Upper lobe of left lung (tissue), 6 donors: ENCODE results near the gene ADGRD2. TPM values are rescaled to one million over a fixed set of nuclear protein-coding genes. Genes with fewer than 3 reads are reported as not detected.

Experiments
- ATAC-seq, 2 donors: fragments of 200-7000 bp; cut with Tn5 transposase; one replicate each; pipeline ENCODE4 v1.9.1; 2022; ENCODE audit warnings: mild to moderate bottlenecking in 2 of 2, moderate library complexity in 2 of 2; ENCODE audit not compliant: low FRiP score in 2 of 2
- DNase-seq, 2 donors: peaks; one replicate each; pipeline ENCODE4 v3.0.0-alpha.2; 2019 to 2020
- H3K27ac ChIP-seq, 4 donors: fragments of 200-600 bp; sonication (generic); one replicate each; pipeline ENCODE4 v1.5.1; 2016 to 2019
- H3K27me3 ChIP-seq, 4 donors: fragments of 200-600 bp; sonication (generic); one replicate each; pipeline ENCODE4 v1.5.1; 2017 to 2019
- H3K36me3 ChIP-seq, 4 donors: fragments of 200-600 bp; sonication (generic); one replicate each; pipeline ENCODE4 v1.5.1; 2016 to 2019
- H3K4me1 ChIP-seq, 4 donors: fragments of 200-600 bp; sonication (generic); one replicate each; pipeline ENCODE4 v1.5.1; 2018 to 2019
- H3K4me3 ChIP-seq, 4 donors: fragments of 200-600 bp; sonication (generic); one replicate each; pipeline ENCODE4 v1.5.1; 2017 to 2019; ENCODE audit warnings: mild to moderate bottlenecking in 2 of 4, moderate library complexity in 1 of 4
- H3K9me3 ChIP-seq, 4 donors: fragments of 200-600 bp; sonication (generic); one replicate each; pipeline ENCODE4 v1.5.1; 2018 to 2019
- EP300 ChIP-seq, 4 donors: sonication (generic); formaldehyde crosslinking; IDR thresholded peaks; one replicate each; pipeline ENCODE4 v1.5.1; 2017; ENCODE audit warnings: antibody characterized with exemption in 4 of 4, control low read depth in 2 of 4
- POLR2A ChIP-seq, 4 donors: fragments of 450-650 bp; IDR thresholded peaks; one replicate each; pipeline ENCODE4 v1.5.1; 2016 to 2017; ENCODE audit warnings: antibody characterized with exemption in 4 of 4, mild to moderate bottlenecking in 2 of 4
- POLR2AphosphoS5 ChIP-seq, 2 donors: sonication (generic); formaldehyde crosslinking; IDR thresholded peaks; one replicate each; pipeline ENCODE4 v1.5.1; 2017; ENCODE audit warnings: antibody characterized with exemption in 2 of 2
- WGBS, 2 donors: methylation state at CpG; one replicate each; pipeline ENCODE4 v1.1.5; 2017 to 2018; 5-methylcytosine and 5-hydroxymethylcytosine counted together
- total RNA-seq, 6 donors: library from RNA; depleted of rRNA in 4 of 6; stranded (reverse); fragments of >200 nt in 4 of 6; gene quantifications; one replicate each; pipeline versions ENCODE4 v1.1.0 to v1.2.1, GENCODE V29; 2016 to 2021
- TF ChIP-seq, protein P1 (sequence below), 6 experiments: fragments of 450-650 bp in 4 of 6; fragments of 200-600 bp in 2 of 6; sonication (generic) in 2 of 6; IDR thresholded peaks; one replicate each; pipeline ENCODE4 v1.5.1; 2016 to 2019; ENCODE audit warnings: antibody characterized with exemption in 6 of 6
- donor health status: DM: no; HTN: no; CAD: no; lungs with moderate emphysema.
- donor health status: DM: no; HTN: yes; CAD: no; lungs with severe emphysema.

The ADGRD2 gene
- total RNA-seq, 6 donors from 2014 or later = not detected

DNA sequence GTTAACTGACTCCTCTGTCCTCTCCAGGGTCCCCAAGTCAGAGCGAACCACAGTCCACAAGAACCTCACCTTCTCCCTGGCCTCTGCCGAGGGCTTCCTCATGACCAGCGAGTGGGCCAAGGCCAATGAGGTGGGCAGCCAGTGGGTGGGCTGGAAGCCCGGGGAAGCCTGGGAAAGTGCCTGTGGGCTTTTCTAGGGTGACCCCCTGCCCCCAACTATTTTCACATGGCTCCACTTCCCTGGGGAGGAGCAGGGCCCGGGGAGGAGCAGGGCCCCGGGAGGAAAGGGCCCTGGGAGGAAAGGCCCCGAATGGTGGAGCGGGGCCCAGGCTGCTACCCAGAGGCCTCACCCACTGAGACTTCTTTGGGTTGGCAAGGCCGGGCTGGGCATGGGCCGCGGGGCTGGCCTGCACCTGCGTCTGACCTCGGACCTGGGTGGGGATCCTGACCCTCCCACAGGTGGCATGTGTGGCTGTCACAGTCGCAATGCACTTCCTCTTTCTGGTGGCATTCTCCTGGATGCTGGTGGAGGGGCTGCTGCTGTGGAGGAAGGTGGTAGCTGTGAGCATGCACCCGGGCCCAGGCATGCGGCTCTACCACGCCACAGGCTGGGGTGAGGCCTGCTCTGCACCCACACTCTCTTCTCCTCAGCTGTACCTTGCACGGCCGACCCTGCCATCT, 17.9 kb downstream of the ADGRD2 start:
- TF ChIP-seq POLR2AphosphoS5 (IDR thresholded peaks at IDR 0.05) (no peak), POLR2A (IDR thresholded peaks at IDR 0.05) (no peak), EP300 (IDR thresholded peaks at IDR 0.05) (no peak)
- TF ChIP-seq, protein P1, sequence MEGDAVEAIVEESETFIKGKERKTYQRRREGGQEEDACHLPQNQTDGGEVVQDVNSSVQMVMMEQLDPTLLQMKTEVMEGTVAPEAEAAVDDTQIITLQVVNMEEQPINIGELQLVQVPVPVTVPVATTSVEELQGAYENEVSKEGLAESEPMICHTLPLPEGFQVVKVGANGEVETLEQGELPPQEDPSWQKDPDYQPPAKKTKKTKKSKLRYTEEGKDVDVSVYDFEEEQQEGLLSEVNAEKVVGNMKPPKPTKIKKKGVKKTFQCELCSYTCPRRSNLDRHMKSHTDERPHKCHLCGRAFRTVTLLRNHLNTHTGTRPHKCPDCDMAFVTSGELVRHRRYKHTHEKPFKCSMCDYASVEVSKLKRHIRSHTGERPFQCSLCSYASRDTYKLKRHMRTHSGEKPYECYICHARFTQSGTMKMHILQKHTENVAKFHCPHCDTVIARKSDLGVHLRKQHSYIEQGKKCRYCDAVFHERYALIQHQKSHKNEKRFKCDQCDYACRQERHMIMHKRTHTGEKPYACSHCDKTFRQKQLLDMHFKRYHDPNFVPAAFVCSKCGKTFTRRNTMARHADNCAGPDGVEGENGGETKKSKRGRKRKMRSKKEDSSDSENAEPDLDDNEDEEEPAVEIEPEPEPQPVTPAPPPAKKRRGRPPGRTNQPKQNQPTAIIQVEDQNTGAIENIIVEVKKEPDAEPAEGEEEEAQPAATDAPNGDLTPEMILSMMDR (IDR thresholded peaks at IDR 0.05) = no peak
- Histone ChIP-seq H3K36me3 (no peaks in the 10 kb centered on the region), H3K27ac (no peak overlapping the region), H3K4me1 (no peaks in the 10 kb centered on the region), H3K4me3 (no peak overlapping the region), H3K9me3 (no peaks in the 10 kb centered on the region), H3K27me3 (no peaks in the 10 kb centered on the region)
- DNase-seq (peak in 1 of 2 donors; percentile 74), ATAC-seq (no peak)
- WGBS, 2 donors = 85 to 88% methylated on average over 9 to 18 of the region's 19 CpGs

DNA sequence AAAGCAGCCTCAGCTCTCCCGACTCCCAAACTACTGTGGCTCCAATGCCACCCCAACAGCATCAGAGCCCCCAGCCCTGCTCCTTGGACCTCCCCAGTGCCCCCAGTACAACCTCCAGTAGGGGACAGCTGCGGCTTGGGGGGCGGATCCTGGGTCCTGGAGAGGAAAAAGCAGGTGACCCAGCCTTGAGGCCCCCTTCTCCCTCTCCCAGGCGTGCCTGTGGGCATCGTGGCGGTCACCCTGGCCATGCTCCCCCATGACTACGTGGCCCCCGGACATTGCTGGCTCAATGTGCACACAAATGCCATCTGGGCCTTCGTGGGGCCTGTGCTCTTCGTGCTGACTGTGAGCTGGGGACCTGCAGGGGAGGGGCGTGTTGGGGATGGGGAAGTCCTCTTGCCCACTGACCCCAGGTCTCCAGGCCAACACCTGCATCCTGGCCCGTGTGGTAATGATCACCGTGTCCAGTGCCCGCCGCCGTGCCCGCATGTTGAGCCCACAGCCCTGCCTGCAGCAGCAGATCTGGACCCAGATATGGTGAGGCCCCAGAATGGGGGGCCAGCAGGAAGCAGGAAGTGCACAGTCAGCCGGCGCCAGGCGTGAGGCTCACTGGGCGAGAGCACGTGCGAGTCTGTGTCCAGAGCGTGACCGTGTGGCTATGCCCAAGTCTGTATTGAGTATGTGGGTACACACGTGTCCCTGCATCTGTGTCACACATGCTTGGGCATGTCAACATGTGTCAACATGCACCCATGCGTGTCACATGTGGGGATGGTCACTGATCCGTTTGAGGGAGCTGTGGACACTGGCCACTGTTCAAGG, 19.0 kb downstream of the ADGRD2 start:
- Histone ChIP-seq H3K27me3 (no peaks in the 10 kb centered on the region), H3K4me3 (no peak overlapping the region), H3K27ac (no peak overlapping the region), H3K9me3 (no peaks in the 10 kb centered on the region), H3K4me1 (no peaks in the 10 kb centered on the region), H3K36me3 (no peaks in the 10 kb centered on the region)
- ATAC-seq = no peak
- DNase-seq = peak in 1 of 2 donors; percentile 80
- 89 to 93% methylated on average over 5 to 23 of the region's 28 CpGs for WGBS, 2 donors
- TF ChIP-seq, protein P1 (IDR thresholded peaks at IDR 0.05) = no peak
- no peak for TF ChIP-seq EP300 (IDR thresholded peaks at IDR 0.05)
- no peak for TF ChIP-seq POLR2A (IDR thresholded peaks at IDR 0.05)
- no peak for TF ChIP-seq POLR2AphosphoS5 (IDR thresholded peaks at IDR 0.05)

DNA sequence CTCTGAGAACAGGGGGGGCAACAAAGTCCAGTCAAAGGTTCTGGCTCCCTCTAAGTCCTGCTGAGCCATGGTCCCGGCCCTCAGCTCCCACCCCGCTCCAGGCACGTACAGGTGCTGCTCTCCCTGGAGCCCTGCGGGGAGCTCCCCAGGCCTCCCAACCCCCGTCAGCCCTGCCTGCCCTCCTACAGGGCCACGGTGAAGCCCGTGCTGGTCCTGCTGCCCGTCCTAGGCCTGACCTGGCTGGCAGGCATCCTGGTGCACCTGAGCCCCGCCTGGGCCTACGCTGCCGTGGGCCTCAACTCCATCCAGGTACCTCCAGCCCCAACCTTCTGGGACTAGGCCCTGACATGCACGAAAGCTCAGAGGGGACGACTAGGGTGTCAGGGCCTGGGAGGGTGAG, 20.1 kb downstream of the ADGRD2 start:
- H3K4me1 ChIP-seq = no peaks in the 10 kb centered on the region
- WGBS, 2 donors = 83 to 94% methylated on average over 5 to 11 of the region's 13 CpGs
- TF ChIP-seq EP300 (IDR thresholded peaks at IDR 0.05) = no peak
- no peak for TF ChIP-seq POLR2AphosphoS5 (IDR thresholded peaks at IDR 0.05)
- no peak for TF ChIP-seq POLR2A (IDR thresholded peaks at IDR 0.05)
- TF ChIP-seq, protein P1 (IDR thresholded peaks at IDR 0.05) = no peak
- no peaks in the 10 kb centered on the region for H3K36me3 ChIP-seq
- DNase-seq = peak in 1 of 2 donors; percentile 68
- no peaks in the 10 kb centered on the region for H3K9me3 ChIP-seq
- no peak for ATAC-seq
- no peak overlapping the region for H3K27ac ChIP-seq
- H3K27me3 ChIP-seq = no peaks in the 10 kb centered on the region
- H3K4me3 ChIP-seq = no peak overlapping the region

DNA sequence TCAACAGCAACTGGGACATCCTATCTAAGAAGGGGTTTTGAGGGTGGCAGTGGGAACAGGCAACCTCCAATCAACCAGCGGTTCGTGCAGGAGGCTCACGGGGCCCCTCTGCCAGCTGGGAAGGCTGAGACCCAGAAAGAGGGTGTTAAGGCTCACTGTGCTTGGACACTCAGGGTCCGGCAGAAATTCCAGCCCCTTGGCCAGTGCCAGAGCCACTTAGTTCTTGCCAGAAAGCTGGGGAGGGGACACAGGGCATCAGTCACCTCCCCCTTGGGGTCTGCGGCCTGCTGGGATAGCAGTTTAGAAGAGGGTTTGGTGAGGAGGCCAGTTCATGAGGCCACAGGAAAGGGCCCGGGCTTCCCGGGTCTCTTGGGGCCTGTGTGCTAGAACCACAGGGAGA, 20.5 kb downstream of the ADGRD2 start:
- Histone ChIP-seq H3K27ac (no peak overlapping the region), H3K9me3 (no peaks in the 10 kb centered on the region), H3K4me1 (no peaks in the 10 kb centered on the region), H3K27me3 (no peaks in the 10 kb centered on the region), H3K36me3 (no peaks in the 10 kb centered on the region), H3K4me3 (no peak overlapping the region)
- TF ChIP-seq POLR2A (IDR thresholded peaks at IDR 0.05) (no peak), POLR2AphosphoS5 (IDR thresholded peaks at IDR 0.05) (no peak), EP300 (IDR thresholded peaks at IDR 0.05) (no peak)
- TF ChIP-seq, protein P1 (IDR thresholded peaks at IDR 0.05) = no peak
- DNase-seq (no peak), ATAC-seq (no peak)
- WGBS, 2 donors = 83 to 89% methylated on average over 7 of the region's 7 CpGs
